Activated CD4-positive, CD25-positive, alpha-beta regulatory T cell treated with anti-CD3 and anti-CD28 coated beads, Interleukin-2, amount 50 U/mL, for 24 hours (primary cell): ENCODE measurements around the gene FMNL2.

Source experiments
- ATAC-seq, 2 donors: fragments of 150-1000 bp; cut with Tn5 transposase; one replicate each; pipeline ENCODE4 v1.10.0; 2021; ENCODE audit warnings: mild to moderate bottlenecking in 1 of 2, moderate library complexity in 1 of 2

Gene FMNL2

DNA sequence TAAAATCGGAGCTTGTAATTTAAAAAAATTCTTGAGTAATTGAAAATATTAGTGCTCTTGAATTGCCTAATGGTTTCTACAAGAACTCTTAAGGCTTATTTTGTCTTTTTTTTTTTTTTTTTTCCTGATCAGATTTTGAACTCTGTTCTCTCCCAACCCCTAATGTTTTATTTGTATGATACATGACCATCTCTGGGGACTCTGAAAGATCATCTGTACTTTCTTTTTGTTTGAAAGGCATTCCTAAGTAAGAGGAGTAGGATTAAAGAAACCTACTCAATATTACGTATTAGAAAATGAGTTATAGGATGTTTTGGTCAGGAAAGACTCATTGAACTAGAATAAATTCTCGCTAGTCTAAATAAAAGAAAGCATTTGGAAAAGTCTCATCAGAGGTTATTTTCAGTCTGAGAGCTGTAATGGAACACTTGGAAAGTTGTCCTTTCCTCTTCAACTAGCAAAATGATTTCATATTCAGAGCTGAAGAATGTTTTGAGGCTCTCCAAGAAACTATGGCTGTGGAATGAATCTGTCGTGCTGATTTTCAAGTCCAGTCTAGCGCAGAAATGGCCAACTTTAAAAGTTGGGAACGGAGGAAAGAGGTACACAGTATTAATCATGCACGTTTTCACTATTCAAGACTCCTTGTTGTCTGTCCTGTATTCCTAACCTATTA is 199.6 kb downstream of the FMNL2 start:
- no peak for ATAC-seq

GRCh38 chr2:152537081-152537651 is 202.2 kb downstream of the FMNL2 start:
- ATAC-seq = no peak

GRCh38 chr2:152539424-152539823 is 204.4 kb downstream of the FMNL2 start:
- no peak for ATAC-seq

- no peak for ATAC-seq
Measured at GRCh38 chr2:152541712-152542111, 206.7 kb downstream of the FMNL2 start.

GRCh38 chr2:152542337-152542994 is 207.5 kb downstream of the FMNL2 start:
- no peak for ATAC-seq

DNA sequence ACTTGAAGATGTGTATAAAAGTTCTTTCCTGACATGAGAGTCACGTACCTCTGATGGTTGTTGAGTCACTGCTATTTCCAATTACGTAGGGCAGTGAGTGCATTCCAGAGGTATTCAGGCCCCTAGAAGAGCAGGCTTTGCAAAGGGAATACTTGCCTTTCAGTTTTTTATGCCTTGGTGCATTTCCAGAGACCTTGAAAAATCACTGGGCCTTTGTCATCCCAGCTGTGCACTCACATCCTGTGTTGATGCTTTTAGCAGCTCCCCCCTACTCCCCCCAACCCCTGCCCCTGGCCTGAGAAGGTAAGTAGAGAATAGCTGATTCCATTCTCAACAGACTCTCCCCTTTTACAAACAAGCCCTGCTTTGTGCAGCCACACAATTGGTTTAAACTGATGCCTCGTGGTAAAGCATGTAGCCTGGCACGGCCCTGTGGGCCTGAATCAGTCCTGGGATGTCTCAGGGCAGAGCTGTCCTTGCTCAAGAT is 208.1 kb downstream of the FMNL2 start:
- ATAC-seq = no peak

GRCh38 chr2:152543717-152544116 is 208.7 kb downstream of the FMNL2 start:
- ATAC-seq = no peak

- ATAC-seq = no peak
Measured at GRCh38 chr2:152544638-152545037, 209.7 kb downstream of the FMNL2 start.

DNA sequence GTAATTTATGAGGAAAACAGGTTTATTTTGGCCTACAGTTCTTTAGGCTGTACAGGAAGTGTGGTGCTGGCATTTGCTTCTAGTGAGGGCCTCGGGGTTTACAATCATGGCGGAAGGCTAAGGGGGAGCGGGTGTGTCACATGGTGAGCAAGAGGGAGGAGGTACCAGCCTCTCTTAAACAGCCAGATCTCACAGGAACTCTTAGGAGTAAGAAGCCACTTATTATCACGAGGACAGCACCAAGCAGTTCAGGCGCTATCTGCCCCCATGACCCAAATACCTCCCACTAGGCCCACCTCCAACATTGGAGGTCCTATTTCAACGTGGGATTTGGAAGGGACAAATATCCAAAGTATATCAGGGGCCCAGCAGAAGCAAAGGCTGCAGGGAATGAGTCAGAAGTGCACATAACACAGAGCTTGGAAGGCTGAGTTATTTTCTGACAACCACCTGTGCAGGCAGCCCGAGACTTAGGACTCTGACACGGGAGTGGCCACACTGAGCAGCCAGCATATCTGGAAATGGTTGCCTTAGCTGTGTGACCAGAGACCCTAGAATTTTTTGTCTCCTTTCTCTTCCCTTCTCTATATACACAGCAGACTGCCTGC is 211.4 kb downstream of the FMNL2 start:
- no peak for ATAC-seq

DNA sequence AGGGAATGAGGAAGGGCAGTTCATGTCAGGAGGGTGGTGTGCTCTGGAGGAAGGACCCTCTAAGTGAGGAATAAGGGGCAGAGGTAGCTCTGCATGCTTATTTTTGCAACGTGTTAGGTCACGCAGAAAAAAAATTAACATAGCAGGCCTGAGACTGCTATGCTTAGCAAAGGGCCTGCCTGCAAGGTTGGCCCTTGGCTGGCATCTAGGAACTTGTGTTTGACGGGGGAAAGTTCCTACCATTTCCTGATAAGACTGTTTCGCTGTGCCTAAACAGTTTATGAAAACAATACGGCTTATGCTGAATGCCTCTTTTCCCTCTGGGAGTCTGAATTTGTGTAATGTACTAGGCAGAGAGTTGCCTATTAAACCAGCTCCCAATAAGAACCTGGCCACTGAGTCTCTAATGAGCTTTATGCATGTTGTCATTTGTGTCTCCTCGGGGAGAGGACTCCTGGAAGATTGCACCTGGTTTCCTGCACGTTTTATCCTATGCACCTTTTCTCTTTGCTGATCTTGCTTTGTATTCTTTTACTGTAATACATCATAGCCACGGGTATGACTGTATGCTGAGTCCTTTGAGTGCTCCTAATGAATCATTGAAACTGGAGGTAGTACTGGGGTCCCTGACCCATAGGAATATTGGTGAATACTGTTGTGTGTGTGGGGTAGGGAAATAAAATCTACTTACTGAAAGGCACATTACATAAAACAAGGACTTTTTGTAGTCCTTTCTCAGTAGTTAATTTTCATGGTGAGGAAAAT is 213.3 kb downstream of the FMNL2 start:
- ATAC-seq = no peak

- ATAC-seq = no peak
Measured at GRCh38 chr2:152548996-152549395, 214.0 kb downstream of the FMNL2 start.

GRCh38 chr2:152549423-152549822 is 214.4 kb downstream of the FMNL2 start:
- no peak for ATAC-seq

- no peak for ATAC-seq
Measured at GRCh38 chr2:152550386-152550785, 215.4 kb downstream of the FMNL2 start.

GRCh38 chr2:152552888-152553287 is 217.9 kb downstream of the FMNL2 start:
- no peak for ATAC-seq

DNA sequence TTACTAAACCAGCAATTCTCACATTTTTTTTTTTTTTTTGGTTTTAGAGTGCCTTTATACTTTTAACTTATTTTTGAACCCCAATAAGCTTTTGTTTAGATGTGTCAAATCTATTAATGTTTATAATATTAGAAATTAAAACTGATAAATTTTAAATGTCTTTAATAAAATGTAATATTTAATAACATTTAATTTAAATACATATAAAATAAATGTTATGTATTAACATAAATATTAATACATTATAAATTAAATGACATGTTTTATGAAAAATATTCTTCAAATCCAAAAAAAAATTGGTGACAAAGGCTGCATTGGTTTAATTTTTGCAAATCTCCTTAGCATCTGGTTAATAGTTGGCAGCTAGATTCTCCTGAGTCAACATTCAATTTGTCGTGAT is 218.5 kb downstream of the FMNL2 start:
- no peak for ATAC-seq

DNA sequence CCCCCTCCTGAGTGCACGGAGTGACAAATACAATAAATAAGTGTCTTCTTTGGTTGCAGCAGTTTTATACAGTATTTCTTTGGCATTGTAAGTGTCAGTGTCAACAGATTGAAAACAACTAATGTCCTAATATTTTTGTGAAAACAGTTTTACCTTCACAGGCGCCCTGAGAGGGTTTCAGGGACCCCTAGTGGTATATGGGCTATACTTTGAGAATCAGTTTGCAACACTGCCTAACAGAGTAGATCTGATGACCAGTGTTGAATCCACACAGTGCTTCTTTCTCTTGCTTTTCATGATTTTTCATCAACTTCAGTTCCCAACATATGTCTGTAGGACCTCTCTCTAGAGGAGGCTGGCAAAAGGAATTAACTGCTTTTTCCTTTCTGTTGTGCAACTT is 220.1 kb downstream of the FMNL2 start:
- no peak for ATAC-seq

DNA sequence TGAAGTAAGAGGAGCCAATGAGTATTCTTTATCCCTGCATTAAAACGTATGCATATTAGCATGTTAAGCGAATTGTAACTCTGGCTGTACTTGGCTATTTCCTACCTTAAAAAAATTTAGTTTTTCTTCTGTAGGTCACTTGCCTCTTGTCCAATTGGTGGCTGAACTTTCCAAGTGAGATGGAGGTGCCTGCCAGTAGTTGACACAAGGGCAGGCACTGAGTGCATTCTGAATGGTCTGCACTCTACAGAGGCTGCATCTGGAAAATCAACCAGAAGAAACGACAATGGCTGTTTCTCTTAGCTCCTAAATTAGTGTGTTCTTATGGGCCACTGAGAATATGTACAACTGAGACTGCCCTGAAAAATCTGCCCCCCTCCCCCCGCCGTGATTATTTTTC is 221.5 kb downstream of the FMNL2 start:
- no peak for ATAC-seq

DNA sequence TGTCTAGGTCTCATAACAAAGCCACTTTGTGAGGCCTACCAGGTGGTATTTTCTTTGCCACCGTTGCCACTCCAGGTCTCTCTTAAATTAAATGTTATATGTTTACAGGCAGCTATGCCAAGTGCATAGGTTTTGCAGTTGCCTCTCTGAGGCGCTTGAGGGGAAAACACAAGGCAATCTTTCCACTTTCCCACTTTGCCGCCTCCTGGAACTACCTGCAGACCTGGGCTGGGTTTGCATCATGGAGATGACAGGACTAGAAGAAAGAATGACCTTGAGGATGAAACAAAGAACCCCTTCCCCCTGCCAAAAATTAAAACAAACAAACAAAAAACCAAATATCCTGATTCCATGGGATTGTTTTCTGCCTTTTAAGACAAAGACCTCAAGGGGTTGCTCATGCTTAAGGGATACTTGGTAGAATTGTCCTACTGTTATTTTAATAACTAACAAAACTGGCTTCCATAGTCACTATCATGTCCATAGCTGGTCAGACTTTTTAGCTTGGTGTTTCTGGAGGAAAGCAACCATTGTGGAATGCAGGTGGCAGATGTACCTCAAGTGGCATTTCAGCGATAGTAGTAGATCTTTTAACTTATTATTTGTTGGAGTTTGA is 222.4 kb downstream of the FMNL2 start:
- no peak for ATAC-seq

- no peak for ATAC-seq
Measured at GRCh38 chr2:152558158-152558984, 223.4 kb downstream of the FMNL2 start.

- ATAC-seq = no peak
Measured at GRCh38 chr2:152559008-152559407, 224.0 kb downstream of the FMNL2 start.

- ATAC-seq = no peak
Measured at GRCh38 chr2:152560166-152560565, 225.2 kb downstream of the FMNL2 start.
